COLO829 (cell line): ENCODE data around the gene CCND1.

Source experiments
- DNase-seq: peaks from one replicate; pipeline ENCODE4 v3.0.0; 2012; ENCODE audit warnings: low spot score

CCND1 gene

GRCh38 chr11:69654001-69654659 lies 13.2 kb downstream of the CCND1 start:
- no peak for DNase-seq

GRCh38 chr11:69654660-69655478 lies 13.9 kb downstream of the CCND1 start:
- no peak for DNase-seq

- DNase-seq, result no peak
Measured at GRCh38 chr11:69655479-69656428, 14.8 kb downstream of the CCND1 start.

GRCh38 chr11:69656536-69657455 lies 15.8 kb downstream of the CCND1 start:
- DNase-seq, result no peak

- DNase-seq, result no peak
Measured at GRCh38 chr11:69657456-69657910, 16.5 kb downstream of the CCND1 start.

GRCh38 chr11:69657911-69658625 lies 17.1 kb downstream of the CCND1 start:
- no peak for DNase-seq

- DNase-seq, result no peak
Measured at GRCh38 chr11:69658626-69659450, 17.9 kb downstream of the CCND1 start.

- no peak for DNase-seq
Measured at GRCh38 chr11:69659591-69659990, 18.6 kb downstream of the CCND1 start.

GRCh38 chr11:69660001-69660500 lies 19.1 kb downstream of the CCND1 start:
- no peak for DNase-seq

GRCh38 chr11:69661413-69661715 lies 20.4 kb downstream of the CCND1 start:
- DNase-seq, result no peak

GRCh38 chr11:69662021-69662698 lies 21.2 kb downstream of the CCND1 start:
- DNase-seq, result no peak

- DNase-seq, result no peak
Measured at GRCh38 chr11:69662806-69663205, 21.9 kb downstream of the CCND1 start.

- DNase-seq, result no peak
Measured at GRCh38 chr11:69663326-69663725, 22.4 kb downstream of the CCND1 start.

- no peak for DNase-seq
Measured at GRCh38 chr11:69664103-69664775, 23.3 kb downstream of the CCND1 start.

GRCh38 chr11:69664901-69665300 lies 23.9 kb downstream of the CCND1 start:
- no peak for DNase-seq

GRCh38 chr11:69665669-69666068 lies 24.7 kb downstream of the CCND1 start:
- DNase-seq, result no peak

- no peak for DNase-seq
Measured at GRCh38 chr11:69666261-69666660, 25.3 kb downstream of the CCND1 start.

- no peak for DNase-seq
Measured at GRCh38 chr11:69666752-69667536, 26.0 kb downstream of the CCND1 start.
